ENCODE measurements around the gene SLC2A4RG. TPM values are rescaled to one million over a fixed set of nuclear protein-coding genes. Genes with fewer than 3 reads are reported as not detected.

SLC2A4RG gene
- total RNA-seq, 1 experiment from 2014 or later = 105 TPM

GRCh38 chr20:63740070-63740626 lies 572 bp downstream of the SLC2A4RG start:
- no peak for DNase-seq (ENCODE audit: unreplicated experiment)
- peak overlapping the region; percentile 74 for H3K4me3 Mint-ChIP-seq (ENCODE audit: unreplicated experiment)
- H3K9me3 Mint-ChIP-seq (ENCODE audit: unreplicated experiment) = no peaks in the 10 kb centered on the region
- BruUV-seq (replicated peaks) = no TSS peak
- TF ChIP-seq CTCF (IDR thresholded peaks at IDR 0.05; ENCODE audit: unreplicated experiment) = no peak
- intact Hi-C loops (cut with micrococcal nuclease) = no loop called here
- peaks cover 33% of the 10 kb centered on the region for H3K36me3 Mint-ChIP-seq (ENCODE audit: insufficient read depth, unreplicated experiment)
- H3K27ac Mint-ChIP-seq (ENCODE audit: low read depth, unreplicated experiment) = no peak overlapping the region
- POLR2A ChIA-PET = interaction anchor here (0.6 to 3.6 kb wide), 22 partner anchors 10 to 240 kb away, joined by 3 to 79 read pairs (median 8); partner anchors contain the start of genes ARFRP1, DNAJC5, GMEB2 and PPDPF
- no peaks in the 10 kb centered on the region for H3K4me1 Mint-ChIP-seq (ENCODE audit: insufficient read depth, unreplicated experiment)
- H3K27me3 Mint-ChIP-seq (ENCODE audit: insufficient read depth, unreplicated experiment) = no peaks in the 10 kb centered on the region
- CTCF ChIA-PET = interaction anchor here (0.6 to 1.8 kb wide), 7 partner anchors 11 to 315 kb away, joined by 4 to 9 read pairs (median 5); partner anchors contain the start of genes ARFRP1 and ZGPAT

GRCh38 chr20:63740627-63741353 lies 1.2 kb downstream of the SLC2A4RG start:
- Mint-ChIP-seq H3K9me3 (ENCODE audit: unreplicated experiment) (no peaks in the 10 kb centered on the region), H3K4me3 (ENCODE audit: unreplicated experiment) (peak overlapping the region; percentile 74), H3K27ac (ENCODE audit: low read depth, unreplicated experiment) (peak overlapping the region; percentile 27), H3K27me3 (ENCODE audit: insufficient read depth, unreplicated experiment) (no peaks in the 10 kb centered on the region), H3K36me3 (ENCODE audit: insufficient read depth, unreplicated experiment) (peaks cover 32% of the 10 kb centered on the region), H3K4me1 (ENCODE audit: insufficient read depth, unreplicated experiment) (no peaks in the 10 kb centered on the region)
- ChIA-PET CTCF (interaction anchor here (0.5 to 1.8 kb wide), 14 partner anchors 11 to 314 kb away, joined by 3 to 9 read pairs (median 4); partner anchors contain the start of genes ARFRP1, PRPF6, PTK6 and ZGPAT), POLR2A (interaction anchor here (0.6 to 3.6 kb wide), 30 partner anchors 10 to 241 kb away, joined by 3 to 79 read pairs (median 6); partner anchors contain the start of genes ARFRP1, DNAJC5, GMEB2 and PPDPF)
- intact Hi-C loops (cut with micrococcal nuclease) = no loop called here
- peak; percentile 94 for DNase-seq (ENCODE audit: unreplicated experiment)
- BruUV-seq (replicated peaks) = no TSS peak
- TF ChIP-seq CTCF (IDR thresholded peaks at IDR 0.05; ENCODE audit: unreplicated experiment) = no peak

GRCh38 chr20:63741354-63741675 lies 1.7 kb downstream of the SLC2A4RG start:
- no peaks in the 10 kb centered on the region for H3K9me3 Mint-ChIP-seq (ENCODE audit: unreplicated experiment)
- POLR2A ChIA-PET = interaction anchor here (0.8 to 3.6 kb wide), 28 partner anchors 9 to 240 kb away, joined by 3 to 79 read pairs (median 7); partner anchors contain the start of genes ARFRP1, DNAJC5, GMEB2 and PPDPF
- H3K4me1 Mint-ChIP-seq (ENCODE audit: insufficient read depth, unreplicated experiment) = no peaks in the 10 kb centered on the region
- peak overlapping the region; percentile 74 for H3K4me3 Mint-ChIP-seq (ENCODE audit: unreplicated experiment)
- TF ChIP-seq CTCF (IDR thresholded peaks at IDR 0.05; ENCODE audit: unreplicated experiment) = no peak
- H3K27ac Mint-ChIP-seq (ENCODE audit: low read depth, unreplicated experiment) = peak overlapping the region; percentile 27
- CTCF ChIA-PET = interaction anchor here (0.5 to 1.8 kb wide), 11 partner anchors 21 to 247 kb away, joined by 3 to 9 read pairs (median 4); partner anchors contain the start of genes ARFRP1, PRPF6, PTK6 and ZGPAT
- no peak for DNase-seq (ENCODE audit: unreplicated experiment)
- peaks cover 31% of the 10 kb centered on the region for H3K36me3 Mint-ChIP-seq (ENCODE audit: insufficient read depth, unreplicated experiment)
- intact Hi-C loops (cut with micrococcal nuclease) = no loop called here
- H3K27me3 Mint-ChIP-seq (ENCODE audit: insufficient read depth, unreplicated experiment) = no peaks in the 10 kb centered on the region
- no TSS peak for BruUV-seq (replicated peaks)
